PC-3 (cell line): Measurements from ENCODE around the gene TAS2R38. TPM values are rescaled to one million over a fixed set of nuclear protein-coding genes. Genes with fewer than 3 reads are reported as not detected.

Source experiments
- ATAC-seq: fragments of 200-7000 bp; cut with Tn5 transposase; 2 replicates; pipeline ENCODE4 v1.9.1; 2020; ENCODE audit warnings: mild to moderate bottlenecking, moderate library complexity
- BruUV-seq: library from RNA; stranded (reverse); fragments of 400-500 nt; replicated peaks from 2 replicates; lab custom pipeline; 2021; lab: Mats Ljungman, UMichigan
- CTCF ChIA-PET: fragments of 300-600 bp; sonication (Branson Sonifier 250); formaldehyde crosslinking; loops from one replicate; lab custom pipeline; 2022; ENCODE audit warnings: antibody characterized with exemption; lab: Charles Lee
- POLR2A ChIA-PET: fragments of 300-600 bp; sonication (Branson Sonifier 250); formaldehyde crosslinking; loops from one replicate; lab custom pipeline; 2022; ENCODE audit warnings: antibody characterized with exemption; ENCODE audit not compliant: unreplicated experiment; lab: Charles Lee
- DNase-seq: peaks from one replicate; pipeline ENCODE4 v3.0.0-alpha.2; 2015
- H2AFZ ChIP-seq: fragments of 300-600 bp; sonication (generic); 2 replicates; pipeline ENCODE4 v1.6.0; 2016; ENCODE audit warnings: antibody characterized with exemption, low read length
- H3F3A ChIP-seq: fragments of 300-600 bp; sonication (generic); one replicate; pipeline ENCODE4 v1.6.0; 2017; ENCODE audit warnings: antibody characterized with exemption, low read length, control low read depth, mild to moderate bottlenecking; ENCODE audit not compliant: unreplicated experiment
- H3K27ac ChIP-seq: fragments of 300-600 bp; sonication (generic); 2 replicates; pipeline ENCODE4 v1.5.1; 2016; ENCODE audit warnings: mild to moderate bottlenecking, low read length
- H3K27me3 ChIP-seq: fragments of 300-600 bp; sonication (generic); 2 replicates; pipeline ENCODE4 v1.6.1; 2016; ENCODE audit warnings: low read length, mixed read lengths
- H3K36me3 ChIP-seq: fragments of 300-600 bp; sonication (generic); 2 replicates; pipeline ENCODE4 v1.6.1; 2016; ENCODE audit warnings: low read depth, mixed run types, low read length, mixed read lengths
- H3K4me1 ChIP-seq: fragments of 300-600 bp; sonication (generic); 2 replicates; pipeline ENCODE4 v1.5.1; 2016; ENCODE audit warnings: low read length; ENCODE audit not compliant: insufficient read depth
- H3K4me2 ChIP-seq: fragments of 300-600 bp; sonication (generic); 2 replicates; pipeline ENCODE4 v1.6.0; 2016; ENCODE audit warnings: low read length
- H3K4me3 ChIP-seq: fragments of 300-600 bp; sonication (generic); 2 replicates; pipeline ENCODE4 v1.5.1; 2016; ENCODE audit warnings: mild to moderate bottlenecking, low read length, mixed read lengths
- H3K79me2 ChIP-seq: fragments of 300-600 bp; sonication (generic); 2 replicates; pipeline ENCODE4 v1.6.1; 2017; ENCODE audit warnings: low read length, mixed read lengths
- H3K9ac ChIP-seq: fragments of 300-600 bp; sonication (generic); 2 replicates; pipeline ENCODE4 v1.6.0; 2016; ENCODE audit warnings: mild to moderate bottlenecking, low read length
- H3K9me2 ChIP-seq: fragments of 300-600 bp; sonication (generic); replicated peaks from 2 replicates; pipeline ENCODE4 v1.6.1; 2016; ENCODE audit warnings: mixed run types, low read length, mixed read lengths
- H3K9me3 ChIP-seq: fragments of 300-600 bp; sonication (generic); 2 replicates; pipeline ENCODE4 v1.6.1; 2016; ENCODE audit warnings: low read length, mixed read lengths
- H4K20me1 ChIP-seq: fragments of 300-600 bp; sonication (generic); 2 replicates; pipeline ENCODE4 v1.6.1; 2016; ENCODE audit warnings: low read length, mixed read lengths
- CTCF ChIP-seq: fragments of 300-600 bp; sonication (generic); conservative IDR thresholded peaks from 2 replicates; pipeline ENCODE4 v1.5.1; 2017; ENCODE audit warnings: antibody characterized with exemption, low read depth, mild to moderate bottlenecking, low read length
- EZH2 ChIP-seq: fragments of 300-600 bp; sonication (generic); IDR thresholded peaks from one replicate; pipeline ENCODE4 v1.6.1; 2017; ENCODE audit warnings: antibody characterized with exemption, mild to moderate bottlenecking, low read length; ENCODE audit not compliant: unreplicated experiment
- EZH2phosphoT487 ChIP-seq: fragments of 300-600 bp; sonication (generic); IDR thresholded peaks from 2 replicates; pipeline ENCODE4 v1.6.1; 2018; ENCODE audit warnings: mild to moderate bottlenecking, antibody characterized with exemption, low read length, borderline replicate concordance
- intact Hi-C: fragments of 100-400 bp; cut with micrococcal nuclease; formaldehyde crosslinking; loops from 2 replicates; pipeline ENCODE4 v1.9.0; 2023
- total RNA-seq: library from RNA; depleted of rRNA; stranded (reverse); fragments of >200 nt; gene quantifications from 2 replicates; pipeline ENCODE4 v1.2.3, GENCODE V29; 2014

Gene TAS2R38
- total RNA-seq, 1 experiment from 2014 or later = not detected

GRCh38 chr7:141944811-141945210, 28.8 kb downstream of the TAS2R38 start:
- TF ChIP-seq EZH2 (no peak), EZH2phosphoT487 (no peak), CTCF (no peak)
- Histone ChIP-seq H2AFZ (no peak overlapping the region), H3F3A (no peaks in the 10 kb centered on the region), H3K9ac (no peak overlapping the region), H3K4me2 (no peak overlapping the region), H3K36me3 (no peaks in the 10 kb centered on the region), H3K27me3 (no peaks in the 10 kb centered on the region; the same call in 1 of the 2 replicates), H3K4me1 (no peaks in the 10 kb centered on the region), H3K9me2 (no peaks in the 10 kb centered on the region), H3K79me2 (no peaks in the 10 kb centered on the region), H3K9me3 (no peaks in the 10 kb centered on the region), H4K20me1 (no peaks in the 10 kb centered on the region), H3K4me3 (no peak overlapping the region), H3K27ac (no peak overlapping the region)
- intact Hi-C loops = no loop called here
- DNase-seq = no peak
- ChIA-PET POLR2A (no interaction called here), CTCF (no interaction called here)
- no peak for ATAC-seq
- no TSS peak for BruUV-seq

- DNase-seq = no peak
- TF ChIP-seq EZH2phosphoT487 = no peak
- Histone ChIP-seq H3F3A (no peaks in the 10 kb centered on the region), H2AFZ (no peak overlapping the region), H3K9ac (no peak overlapping the region), H4K20me1 (no peaks in the 10 kb centered on the region), H3K9me3 (no peaks in the 10 kb centered on the region), H3K4me3 (no peak overlapping the region), H3K4me2 (no peak overlapping the region), H3K9me2 (no peaks in the 10 kb centered on the region), H3K36me3 (no peaks in the 10 kb centered on the region), H3K27ac (no peak overlapping the region), H3K4me1 (no peaks in the 10 kb centered on the region), H3K27me3 (no peaks in the 10 kb centered on the region; the same call in 1 of the 2 replicates), H3K79me2 (no peaks in the 10 kb centered on the region)
- ChIA-PET CTCF (no interaction called here), POLR2A (no interaction called here)
- intact Hi-C loops = no loop called here
- no peak for ATAC-seq
- no TSS peak for BruUV-seq
These were observed 29.7 kb downstream of the TAS2R38 start for GRCh38 chr7:141943846-141944245.

GRCh38 chr7:141941075-141941474, 32.5 kb downstream of the TAS2R38 start:
- Histone ChIP-seq H3K79me2 (no peaks in the 10 kb centered on the region), H3K9ac (no peak overlapping the region), H3K27me3 (no peaks in the 10 kb centered on the region; the same call in 1 of the 2 replicates), H3K4me3 (no peak overlapping the region), H3F3A (no peaks in the 10 kb centered on the region), H2AFZ (no peak overlapping the region), H3K27ac (no peak overlapping the region), H3K4me2 (no peak overlapping the region), H3K9me3 (no peaks in the 10 kb centered on the region), H3K9me2 (no peaks in the 10 kb centered on the region), H3K4me1 (no peaks in the 10 kb centered on the region), H4K20me1 (no peaks in the 10 kb centered on the region), H3K36me3 (no peaks in the 10 kb centered on the region)
- ATAC-seq (no peak), DNase-seq (no peak)
- TF ChIP-seq EZH2phosphoT487 (no peak), CTCF (no peak), EZH2 (no peak)
- no TSS peak for BruUV-seq
- POLR2A ChIA-PET = no interaction called here
- intact Hi-C loops = no loop called here
- CTCF ChIA-PET = no interaction called here
